Measurements from ENCODE around the gene FHOD3.

The FHOD3 gene

DNA sequence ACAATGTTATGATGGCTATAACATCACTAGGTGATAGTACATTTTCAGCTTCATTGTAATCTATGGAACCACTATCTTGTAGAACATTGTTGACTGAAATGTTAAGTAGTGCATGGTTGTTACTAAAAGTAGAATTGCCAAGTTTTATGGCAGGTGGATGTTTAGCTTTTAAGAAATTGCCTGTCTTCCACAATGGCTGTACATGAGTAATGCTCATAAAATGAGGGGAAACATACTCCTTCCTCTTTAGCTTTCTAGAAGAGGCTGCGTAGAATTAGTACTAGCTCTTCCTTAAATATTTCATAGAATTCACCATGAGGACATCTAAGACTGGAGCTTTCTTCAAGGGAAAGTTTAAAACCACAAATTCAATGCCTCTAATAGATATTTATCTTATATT lies 370.3 kb downstream of the FHOD3 start:
- DNase-seq (ENCODE audit: low read depth), result no peak

GRCh38 chr18:36668349-36668748 lies 370.8 kb downstream of the FHOD3 start:
- DNase-seq (ENCODE audit: low read depth), result no peak

DNA sequence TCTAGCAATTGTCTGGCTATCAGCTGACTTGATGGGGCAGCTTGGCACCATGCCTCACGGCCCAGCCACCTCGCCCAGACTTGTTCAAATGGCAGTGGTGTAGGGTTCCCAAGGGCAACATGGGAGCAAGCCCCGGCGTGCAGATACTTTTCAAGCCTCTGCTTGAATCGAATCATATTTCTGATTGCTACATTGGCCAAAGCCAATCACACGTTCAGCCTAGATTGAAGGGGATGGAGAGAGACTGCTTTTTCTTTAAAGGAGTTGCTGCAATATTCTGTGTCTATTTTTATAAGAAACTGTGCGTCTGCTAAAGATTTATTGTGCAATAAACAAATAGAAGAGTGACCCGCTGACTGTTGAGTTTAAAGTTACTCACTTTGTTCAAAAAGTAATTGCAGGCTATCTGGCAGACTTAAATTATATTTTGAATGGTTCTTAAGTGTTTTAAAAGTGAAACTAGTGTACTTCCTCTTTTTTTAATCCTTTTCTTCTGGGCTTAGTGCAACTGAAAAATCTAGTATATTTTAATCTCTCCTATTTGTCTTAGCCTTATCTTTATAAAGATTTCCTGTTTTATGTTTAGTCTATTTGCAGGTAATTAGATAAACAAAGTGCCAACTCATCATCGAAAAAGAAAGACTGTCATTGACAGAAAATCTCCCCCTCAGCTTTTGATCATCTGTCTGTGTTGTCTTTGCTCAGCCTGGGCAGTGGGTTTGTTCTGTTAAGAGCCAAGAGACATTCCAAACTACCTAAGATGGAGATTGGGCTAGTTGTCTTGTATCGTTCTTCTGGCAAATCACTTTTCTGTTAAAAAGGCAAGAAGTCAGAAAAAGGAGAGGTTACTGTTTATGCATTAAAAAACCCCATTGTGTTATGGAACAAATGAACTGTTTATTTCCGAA lies 375.2 kb downstream of the FHOD3 start:
- DNase-seq (ENCODE audit: low read depth), result no peak

- DNase-seq (ENCODE audit: low read depth), result no peak
Observed at GRCh38 chr18:36673452-36673851, 375.9 kb downstream of the FHOD3 start.

GRCh38 chr18:36675076-36675475 lies 377.6 kb downstream of the FHOD3 start:
- DNase-seq (ENCODE audit: low read depth), result no peak

DNA sequence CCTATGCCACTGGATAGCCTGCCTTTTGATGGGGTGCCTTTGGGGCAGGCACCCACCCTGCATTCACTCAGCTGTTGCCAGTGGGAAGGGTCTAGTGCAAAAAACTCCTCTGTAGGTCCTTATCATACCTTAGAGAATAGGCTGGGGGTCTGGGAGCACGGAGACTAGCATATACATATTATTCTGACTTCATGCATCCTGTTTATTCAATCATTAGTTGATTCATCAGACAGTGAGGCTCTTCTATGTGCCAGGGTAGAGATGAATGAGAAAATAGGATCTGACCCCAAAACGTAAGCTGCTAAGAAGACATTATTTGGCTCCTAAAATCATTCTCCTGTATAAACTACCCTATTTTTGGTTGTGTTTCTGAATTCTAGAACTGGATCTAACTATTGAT lies 378.0 kb downstream of the FHOD3 start:
- no peak for DNase-seq (ENCODE audit: low read depth)

- DNase-seq (ENCODE audit: low read depth), result no peak
Observed at GRCh38 chr18:36676629-36677028, 379.1 kb downstream of the FHOD3 start.

DNA sequence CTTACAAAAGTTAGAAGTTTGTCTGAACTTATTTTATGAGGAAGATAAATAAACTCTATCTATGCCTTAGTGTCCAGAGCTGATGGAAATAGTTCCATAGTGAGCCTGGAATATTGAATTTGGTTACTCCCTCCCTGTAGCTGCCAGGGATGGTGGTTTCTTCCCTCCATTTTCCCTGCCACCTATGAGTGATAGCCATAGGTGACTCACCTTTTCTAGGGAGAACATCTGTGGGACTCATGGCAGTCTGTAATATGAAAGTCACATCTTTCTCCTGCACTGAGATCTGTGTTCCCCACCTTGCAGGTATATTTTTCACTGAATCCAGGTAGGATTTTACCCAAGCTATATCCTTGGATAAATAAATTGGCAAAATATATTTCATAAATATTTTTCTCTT lies 382.5 kb downstream of the FHOD3 start:
- no peak for DNase-seq (ENCODE audit: low read depth)

DNA sequence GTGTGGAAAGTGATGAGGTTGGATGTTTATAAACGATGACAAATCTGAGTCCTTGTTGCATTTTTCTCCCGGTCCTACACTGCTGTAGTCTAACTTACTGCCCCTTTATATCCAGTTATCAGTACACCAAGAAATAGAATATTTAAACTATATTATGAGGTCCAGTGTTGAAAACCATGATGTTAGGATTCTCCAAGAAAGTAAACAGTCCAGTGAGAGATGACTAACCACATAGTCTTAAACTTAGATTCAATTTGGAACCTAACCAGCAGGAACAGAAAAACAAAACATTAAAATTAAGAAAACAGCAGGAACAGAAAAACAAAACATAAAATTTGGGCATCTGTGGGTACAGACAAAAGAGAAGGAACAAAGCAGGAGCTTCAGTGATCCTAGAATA lies 388.1 kb downstream of the FHOD3 start:
- DNase-seq (ENCODE audit: low read depth), result no peak

DNA sequence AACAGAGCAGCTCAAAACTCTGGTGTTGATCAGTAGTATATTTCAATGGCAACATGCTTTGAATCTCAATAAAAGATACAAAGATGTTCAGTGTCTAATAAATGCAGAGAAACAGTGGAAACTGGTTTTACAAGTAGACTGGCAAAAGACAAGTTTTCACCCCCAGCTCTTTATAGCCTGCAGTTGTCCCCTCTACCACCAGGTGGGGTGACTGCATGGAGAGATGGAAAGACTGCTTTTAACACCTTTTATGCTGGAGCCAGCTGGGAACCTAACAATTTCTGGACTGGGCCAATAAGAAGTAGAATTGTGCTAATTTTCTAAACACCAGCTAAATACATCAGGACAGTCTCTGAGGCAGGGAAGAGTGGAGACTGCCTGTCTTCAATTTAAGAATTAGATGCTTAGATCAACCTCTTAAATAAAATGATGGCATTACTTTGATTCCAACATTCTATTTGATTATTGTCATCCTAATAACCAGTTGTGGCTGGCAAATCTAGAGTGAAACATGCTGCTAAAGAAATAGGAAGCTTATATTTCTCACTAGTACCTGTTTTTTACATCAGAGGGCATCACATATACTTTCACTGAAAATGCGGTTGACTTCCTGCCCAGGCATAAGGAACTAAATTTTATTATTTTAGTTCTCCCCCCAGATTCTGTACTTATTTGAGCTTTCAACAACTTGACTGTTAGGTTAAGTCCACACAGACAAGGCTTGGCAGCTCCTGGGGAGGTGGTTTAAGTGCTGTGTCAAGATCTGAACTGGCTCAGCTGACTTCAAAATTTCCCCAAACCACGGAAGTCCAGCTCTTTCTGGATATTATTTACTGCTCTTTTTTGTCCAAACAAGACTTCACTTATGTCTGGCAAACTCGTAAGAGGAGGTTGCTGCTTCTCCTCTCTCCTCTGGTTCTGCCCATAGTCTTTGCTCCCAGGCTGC lies 390.8 kb downstream of the FHOD3 start:
- peak; percentile 6 for DNase-seq (ENCODE audit: low read depth)

DNA sequence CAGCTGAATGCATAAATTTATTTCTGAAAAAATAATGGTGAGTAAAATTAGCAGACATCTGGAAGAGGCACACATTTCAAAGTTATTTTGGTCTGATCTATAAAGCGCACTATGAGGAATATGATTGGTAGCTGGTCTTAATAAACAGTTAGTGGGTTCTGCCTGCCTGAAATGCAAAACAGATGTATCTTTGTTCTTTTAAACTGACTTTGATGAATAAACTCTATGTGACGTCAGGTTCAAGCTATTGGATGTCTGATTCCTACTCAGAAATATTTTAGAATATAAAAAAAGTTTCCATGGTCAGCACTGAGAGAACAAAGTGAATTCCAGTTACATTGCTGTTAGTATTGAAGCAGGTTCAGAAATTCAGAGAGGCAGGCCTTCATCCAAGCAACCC lies 394.9 kb downstream of the FHOD3 start:
- DNase-seq (ENCODE audit: low read depth), result no peak

- DNase-seq (ENCODE audit: low read depth), result no peak
Observed at GRCh38 chr18:36692921-36693332, 395.4 kb downstream of the FHOD3 start.

DNA sequence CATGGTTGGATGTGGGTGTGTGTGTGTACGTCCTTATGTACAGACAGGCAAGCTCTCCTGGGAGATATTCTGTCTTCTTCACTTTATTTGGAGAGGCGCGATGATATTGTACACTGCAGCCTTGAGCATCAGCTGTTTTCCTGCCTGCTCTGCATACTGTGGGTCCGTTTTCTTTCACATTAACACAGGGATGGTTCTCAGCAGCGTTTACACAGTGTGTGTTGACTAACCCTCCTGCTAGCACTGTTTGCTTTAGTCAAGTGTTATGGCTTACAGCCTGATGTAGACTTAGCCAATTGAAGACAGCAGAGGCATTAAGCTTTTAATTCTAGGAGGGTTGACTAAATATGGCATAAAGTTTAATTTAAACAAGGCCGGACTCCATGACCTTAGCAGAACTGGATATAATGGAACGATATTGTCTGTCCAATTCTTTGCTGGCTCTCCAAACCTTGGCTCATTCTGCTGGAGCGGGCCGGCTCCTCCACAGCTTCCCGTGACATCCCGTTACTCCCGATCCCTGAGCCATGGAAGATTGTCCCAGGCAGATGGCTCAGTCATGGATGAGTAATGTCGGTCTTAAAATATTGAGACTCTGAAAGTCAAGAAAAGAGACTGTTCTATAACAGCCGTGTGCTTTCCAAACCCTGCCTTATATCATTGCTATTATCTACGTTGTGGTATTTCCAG lies 396.6 kb downstream of the FHOD3 start:
- DNase-seq (ENCODE audit: low read depth), result no peak

- no peak for DNase-seq (ENCODE audit: low read depth)
Observed at GRCh38 chr18:36695806-36696205, 398.3 kb downstream of the FHOD3 start.

DNA sequence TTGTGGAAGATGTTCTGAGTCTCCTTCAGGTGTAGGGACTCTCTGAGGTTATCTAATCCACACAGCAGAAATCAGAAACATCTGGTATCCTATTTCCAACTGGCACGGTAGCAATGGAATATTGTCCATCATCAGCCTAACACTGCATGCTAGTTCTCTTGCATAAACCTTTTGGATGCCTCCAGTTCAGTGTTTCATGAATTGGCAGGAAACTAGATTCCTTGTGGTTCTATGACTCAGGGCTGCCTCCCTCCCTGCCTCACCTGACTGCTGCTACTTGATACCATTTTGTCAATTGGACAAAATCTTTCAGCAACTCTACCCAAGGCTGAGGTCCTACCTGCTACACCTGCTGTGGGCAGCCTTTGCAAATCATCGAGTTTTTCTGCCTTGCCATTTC lies 400.4 kb downstream of the FHOD3 start:
- no peak for DNase-seq (ENCODE audit: low read depth)

DNA sequence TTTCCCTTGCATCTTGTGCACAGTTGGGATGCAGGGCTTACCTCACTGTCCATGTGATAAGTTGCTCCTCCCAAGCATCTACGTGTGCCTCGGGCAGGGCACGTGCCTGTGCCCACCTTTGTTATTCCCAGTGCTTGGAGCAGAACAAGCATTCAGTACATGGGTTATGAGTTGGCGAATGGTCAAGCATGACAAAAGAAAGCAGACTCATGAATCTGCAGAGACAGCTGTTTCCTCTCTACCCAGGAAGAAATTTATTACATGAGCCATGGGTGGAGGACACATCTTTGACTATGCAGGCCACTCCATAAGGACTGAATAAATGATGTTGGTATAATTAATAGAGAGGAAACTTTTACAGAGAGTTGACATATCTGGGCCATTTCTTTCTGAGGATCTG lies 403.4 kb downstream of the FHOD3 start:
- no peak for DNase-seq (ENCODE audit: low read depth)

DNA sequence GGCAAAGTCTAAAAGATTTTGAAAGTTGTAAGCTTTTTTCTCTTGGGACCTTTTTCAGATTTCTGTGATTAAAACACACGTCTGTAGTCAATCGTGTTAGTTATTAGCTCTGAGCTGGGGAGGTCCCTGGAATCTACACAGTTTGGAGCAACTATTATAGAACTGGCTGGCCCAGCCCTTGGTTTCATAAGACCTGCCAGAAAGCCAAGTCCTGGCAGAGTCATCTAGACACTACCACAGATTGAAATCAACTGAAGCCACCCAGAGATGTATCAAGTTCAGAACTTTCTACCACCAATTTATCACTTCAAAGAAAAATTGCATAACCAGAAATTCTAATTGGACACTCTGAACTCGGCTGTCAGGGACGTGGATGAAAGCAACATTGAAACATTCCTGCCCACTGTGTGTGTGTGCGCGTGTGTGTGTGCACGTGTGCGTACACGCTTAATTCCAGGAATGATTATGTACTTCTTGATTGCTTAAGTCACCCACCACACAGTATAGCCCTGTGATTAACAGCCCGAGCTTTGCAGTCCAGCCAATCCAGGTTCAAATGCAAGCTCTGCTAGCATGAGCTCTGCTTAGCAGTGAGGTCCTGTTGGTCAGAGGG lies 405.0 kb downstream of the FHOD3 start:
- no peak for DNase-seq (ENCODE audit: low read depth)

- no peak for DNase-seq (ENCODE audit: low read depth)
Observed at GRCh38 chr18:36704156-36704555, 406.6 kb downstream of the FHOD3 start.

DNA sequence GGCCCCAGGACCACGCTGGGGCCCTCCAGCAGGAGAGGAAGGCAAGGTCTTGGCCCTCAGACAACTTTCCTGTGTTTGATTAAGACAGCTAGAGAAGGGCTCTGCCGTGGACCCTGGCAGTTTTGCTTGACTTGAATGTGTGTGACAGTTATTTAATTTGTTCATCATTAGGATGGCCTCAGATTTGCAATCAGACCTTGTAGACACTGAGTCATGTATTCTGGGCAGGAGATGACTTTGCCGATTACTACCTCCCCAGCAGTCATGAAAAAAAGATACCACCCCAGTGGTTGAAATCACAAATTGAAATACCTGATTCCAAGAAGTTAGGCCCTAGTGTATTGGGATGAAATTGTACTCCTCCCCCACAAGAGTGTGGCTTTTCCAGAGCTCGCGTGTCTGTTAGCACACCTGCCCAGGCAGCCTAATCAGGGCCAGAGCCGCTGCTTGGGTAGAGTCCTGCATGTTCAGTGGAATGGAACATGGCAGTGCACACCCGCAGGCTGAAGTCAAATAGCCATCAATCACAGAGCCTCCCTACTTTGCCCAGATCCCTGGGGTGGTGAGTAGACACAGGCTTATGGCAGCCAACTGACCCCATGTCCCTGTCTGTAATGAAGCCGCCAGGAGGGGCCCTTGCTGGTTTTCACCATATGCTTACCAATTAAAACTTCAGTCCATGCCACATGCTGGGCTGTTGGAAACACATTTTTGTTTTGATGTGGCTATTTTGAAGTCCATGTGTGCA lies 408.8 kb downstream of the FHOD3 start:
- DNase-seq (ENCODE audit: low read depth), result no peak

- no peak for DNase-seq (ENCODE audit: low read depth)
Observed at GRCh38 chr18:36708366-36708765, 410.9 kb downstream of the FHOD3 start.

DNA sequence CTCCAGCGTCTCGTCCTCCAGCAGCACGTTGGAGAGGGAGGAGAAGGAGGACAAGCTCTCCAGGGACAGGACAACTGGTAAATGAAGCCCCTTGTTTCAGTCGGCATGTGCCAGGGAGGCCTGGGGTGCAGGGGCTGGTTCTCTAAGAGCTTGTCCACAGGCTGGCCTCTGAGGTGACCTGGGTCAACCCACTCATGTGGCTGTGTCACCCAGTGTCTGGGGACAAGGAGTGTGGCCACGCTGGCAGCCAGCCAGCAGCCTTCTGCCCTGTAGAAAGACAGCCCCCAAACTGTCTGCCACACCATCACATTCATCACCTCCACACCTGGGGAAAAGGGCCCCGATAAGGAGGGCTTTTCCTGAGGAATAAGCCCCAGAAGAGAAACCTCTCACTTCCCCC lies 411.8 kb downstream of the FHOD3 start:
- DNase-seq (ENCODE audit: low read depth), result no peak

Measured in stimulated activated CD8-positive, alpha-beta memory T cell treated with anti-CD3 and anti-CD28 coated beads, Interleukin-15, amount 100 ng/mL, for 24 hours (primary cell).